SK-N-SH treated with all-trans-retinoic acid at 6 μM for 48 hours (cell line): Measurements from ENCODE around the gene ZNF524.

Source experiments
- ATAC-seq: fragments of 200-7000 bp; cut with Tn5 transposase; 3 replicates; pipeline ENCODE4 v1.9.1; 2020; ENCODE audit warnings: mild to moderate bottlenecking, moderate library complexity
- ARNTL ChIP-seq: fragments of 450-650 bp; formaldehyde crosslinking; IDR thresholded peaks from 2 replicates; pipeline ENCODE4 v1.5.0; 2020; ENCODE audit warnings: low read depth, mild to moderate bottlenecking, moderate library complexity, borderline replicate concordance
- BACH2 ChIP-seq: fragments of 250-450 bp; sonication (Bioruptor Pico); IDR thresholded peaks from 2 replicates; pipeline ENCODE4 v1.9.0; 2021; ENCODE audit warnings: mild to moderate bottlenecking, borderline replicate concordance
- CSDC2 ChIP-seq: fragments of 250-450 bp; sonication (Bioruptor Pico); IDR thresholded peaks from 2 replicates; pipeline ENCODE4 v1.5.0; 2020; ENCODE audit warnings: mild to moderate bottlenecking, moderate library complexity
- GLIS3 ChIP-seq: fragments of 250-450 bp; sonication (Bioruptor Pico); IDR thresholded peaks from 2 replicates; pipeline ENCODE4 v1.5.0; 2020; ENCODE audit warnings: mild to moderate bottlenecking, moderate library complexity
- ISL1 ChIP-seq: fragments of 250-450 bp; sonication (Bioruptor Pico); IDR thresholded peaks from 2 replicates; pipeline ENCODE4 v2.1.2; 2022; ENCODE audit warnings: mild to moderate bottlenecking, moderate library complexity
- SNAI2 ChIP-seq: fragments of 250-450 bp; sonication (Bioruptor Pico); IDR thresholded peaks from 2 replicates; pipeline ENCODE4 v1.5.0; 2020; ENCODE audit warnings: mild to moderate bottlenecking, moderate library complexity
- TCF4 ChIP-seq: fragments of 250-450 bp; sonication (Bioruptor Pico); IDR thresholded peaks from 2 replicates; pipeline ENCODE4 v1.8.0; 2021; ENCODE audit warnings: mild to moderate bottlenecking, moderate library complexity, borderline replicate concordance
- TOX ChIP-seq: fragments of 250-450 bp; sonication (Bioruptor Pico); IDR thresholded peaks from 2 replicates; pipeline ENCODE4 v1.8.0; 2021; ENCODE audit warnings: mild to moderate bottlenecking, moderate library complexity, borderline replicate concordance
- ZC3H10 ChIP-seq: fragments of 250-450 bp; sonication (Bioruptor Pico); IDR thresholded peaks from 2 replicates; pipeline ENCODE4 v1.5.1; 2021; ENCODE audit warnings: mild to moderate bottlenecking, moderate library complexity
- ZFP3 ChIP-seq: fragments of 250-450 bp; sonication (Bioruptor Pico); IDR thresholded peaks from 2 replicates; pipeline ENCODE4 v1.5.0; 2020; ENCODE audit warnings: mild to moderate bottlenecking, moderate library complexity
- ZFP30 ChIP-seq: fragments of 450-650 bp; formaldehyde crosslinking; IDR thresholded peaks from 2 replicates; pipeline ENCODE4 v1.5.0; 2022; ENCODE audit warnings: mild to moderate bottlenecking, moderate library complexity
- ZNF565 ChIP-seq: fragments of 450-650 bp; formaldehyde crosslinking; conservative IDR thresholded peaks from 2 replicates; pipeline ENCODE4 v1.5.0; 2020; ENCODE audit warnings: low read depth, mild to moderate bottlenecking, moderate library complexity
- ZNF70 ChIP-seq: fragments of 450-650 bp; formaldehyde crosslinking; IDR thresholded peaks from 2 replicates; pipeline ENCODE4 v1.5.0; 2020; ENCODE audit warnings: mild to moderate bottlenecking, moderate library complexity
- ZNF8 ChIP-seq: fragments of 450-650 bp; formaldehyde crosslinking; IDR thresholded peaks from 2 replicates; pipeline ENCODE4 v1.5.0; 2020; ENCODE audit warnings: mild to moderate bottlenecking, moderate library complexity
- TF ChIP-seq, protein P1 (sequence below): fragments of 250-450 bp; sonication (Bioruptor Pico); IDR thresholded peaks from 2 replicates; pipeline ENCODE4 v1.8.0; 2021; ENCODE audit warnings: low read depth, mild to moderate bottlenecking, moderate library complexity, borderline replicate concordance
- TF ChIP-seq, protein P2 (sequence below): fragments of 250-450 bp; sonication (Bioruptor Pico); IDR thresholded peaks from 2 replicates; pipeline ENCODE4 v1.8.0; 2020; ENCODE audit warnings: mild to moderate bottlenecking, moderate library complexity, borderline replicate concordance
- TF ChIP-seq, protein P3 (sequence below): fragments of 250-450 bp; sonication (Bioruptor Pico); IDR thresholded peaks from 2 replicates; pipeline ENCODE4 v1.5.1; 2021; ENCODE audit warnings: mild to moderate bottlenecking, moderate library complexity
- TF ChIP-seq, protein P4 (sequence below): fragments of 250-450 bp; sonication (Bioruptor Pico); IDR thresholded peaks from 2 replicates; pipeline ENCODE4 v1.5.0; 2020; ENCODE audit warnings: mild to moderate bottlenecking, moderate library complexity

Gene ZNF524

DNA sequence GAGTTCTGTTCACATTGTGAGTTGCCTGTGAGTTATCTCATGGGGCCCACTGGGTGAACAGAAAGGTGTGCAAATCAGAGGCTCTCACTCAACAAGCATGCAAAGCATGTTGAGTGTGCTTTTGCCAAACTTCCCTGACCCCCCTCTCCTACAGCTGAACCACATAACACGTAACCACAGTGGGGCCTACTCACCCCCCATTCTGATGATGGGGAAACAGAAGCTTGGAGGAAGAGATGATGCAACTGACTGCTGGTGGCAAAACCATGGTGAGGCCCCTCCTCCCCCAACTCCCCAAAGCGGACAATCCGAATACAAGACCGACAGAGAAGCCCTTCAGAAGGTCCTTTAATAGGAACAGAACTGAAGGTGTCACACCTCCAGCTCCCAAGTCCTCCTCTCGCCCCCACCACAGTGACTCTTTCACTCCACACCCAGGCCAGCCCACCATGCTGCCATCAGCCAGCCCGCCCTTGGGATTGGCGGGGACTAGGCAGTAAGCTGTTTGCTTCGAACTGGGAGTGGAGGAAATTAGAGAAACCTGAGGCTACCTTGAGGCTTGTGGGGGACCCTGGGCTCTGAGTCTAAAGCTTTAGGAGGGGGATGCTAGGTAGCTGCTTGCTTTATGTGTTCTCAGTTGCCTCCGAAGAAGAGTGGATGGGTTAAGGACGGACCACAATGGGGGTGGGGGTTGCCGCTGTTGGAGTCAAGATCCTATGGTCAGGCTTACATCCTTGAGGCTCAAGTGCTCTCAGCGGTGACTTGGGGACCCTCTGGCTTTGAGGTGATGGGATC, 20.5 kb downstream of the ZNF524 start (continued):
- TF ChIP-seq, protein P1, sequence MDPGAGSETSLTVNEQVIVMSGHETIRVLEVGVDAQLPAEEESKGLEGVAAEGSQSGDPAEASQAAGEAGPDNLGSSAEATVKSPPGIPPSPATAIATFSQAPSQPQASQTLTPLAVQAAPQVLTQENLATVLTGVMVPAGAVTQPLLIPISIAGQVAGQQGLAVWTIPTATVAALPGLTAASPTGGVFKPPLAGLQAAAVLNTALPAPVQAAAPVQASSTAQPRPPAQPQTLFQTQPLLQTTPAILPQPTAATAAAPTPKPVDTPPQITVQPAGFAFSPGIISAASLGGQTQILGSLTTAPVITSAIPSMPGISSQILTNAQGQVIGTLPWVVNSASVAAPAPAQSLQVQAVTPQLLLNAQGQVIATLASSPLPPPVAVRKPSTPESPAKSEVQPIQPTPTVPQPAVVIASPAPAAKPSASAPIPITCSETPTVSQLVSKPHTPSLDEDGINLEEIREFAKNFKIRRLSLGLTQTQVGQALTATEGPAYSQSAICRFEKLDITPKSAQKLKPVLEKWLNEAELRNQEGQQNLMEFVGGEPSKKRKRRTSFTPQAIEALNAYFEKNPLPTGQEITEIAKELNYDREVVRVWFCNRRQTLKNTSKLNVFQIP (CRISPR knock-in tag) = no peak
- TF ChIP-seq ZNF70 (CRISPR knock-in tag) = no peak
- TF ChIP-seq SNAI2 = no peak
- TF ChIP-seq ZNF8 (CRISPR knock-in tag) = no peak
- TF ChIP-seq GLIS3 (CRISPR knock-in tag) = no peak

DNA sequence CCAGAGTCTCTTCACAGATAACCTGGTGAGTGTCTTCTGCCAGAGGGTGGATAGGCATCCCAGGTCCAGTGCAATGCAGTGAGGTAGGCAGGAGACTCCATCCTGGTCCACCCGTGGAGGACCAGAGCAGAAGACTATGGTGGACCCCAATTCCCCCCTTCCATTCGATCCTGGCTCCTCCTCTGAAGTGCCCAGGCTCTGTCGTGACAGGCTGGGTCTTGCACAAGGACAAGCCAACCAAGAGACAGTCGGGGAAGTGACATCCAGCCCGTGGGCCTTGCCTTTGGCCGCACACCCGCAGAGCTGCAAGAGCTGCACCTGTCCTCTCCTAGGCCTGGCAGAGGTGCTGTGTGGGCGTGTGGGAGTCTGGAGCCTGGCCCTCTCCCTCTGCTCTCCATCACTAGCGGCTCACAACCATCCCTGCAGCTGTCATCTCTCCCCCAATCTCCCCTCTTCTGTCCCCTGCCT, 21.2 kb downstream of the ZNF524 start:
- TF ChIP-seq ZNF70 (CRISPR knock-in tag) (no peak), ZFP30 (CRISPR knock-in tag) (no peak), ZFP3 (CRISPR knock-in tag) (no peak), TCF4 (no peak), ZNF8 (CRISPR knock-in tag) (no peak)
- TF ChIP-seq, protein P2, sequence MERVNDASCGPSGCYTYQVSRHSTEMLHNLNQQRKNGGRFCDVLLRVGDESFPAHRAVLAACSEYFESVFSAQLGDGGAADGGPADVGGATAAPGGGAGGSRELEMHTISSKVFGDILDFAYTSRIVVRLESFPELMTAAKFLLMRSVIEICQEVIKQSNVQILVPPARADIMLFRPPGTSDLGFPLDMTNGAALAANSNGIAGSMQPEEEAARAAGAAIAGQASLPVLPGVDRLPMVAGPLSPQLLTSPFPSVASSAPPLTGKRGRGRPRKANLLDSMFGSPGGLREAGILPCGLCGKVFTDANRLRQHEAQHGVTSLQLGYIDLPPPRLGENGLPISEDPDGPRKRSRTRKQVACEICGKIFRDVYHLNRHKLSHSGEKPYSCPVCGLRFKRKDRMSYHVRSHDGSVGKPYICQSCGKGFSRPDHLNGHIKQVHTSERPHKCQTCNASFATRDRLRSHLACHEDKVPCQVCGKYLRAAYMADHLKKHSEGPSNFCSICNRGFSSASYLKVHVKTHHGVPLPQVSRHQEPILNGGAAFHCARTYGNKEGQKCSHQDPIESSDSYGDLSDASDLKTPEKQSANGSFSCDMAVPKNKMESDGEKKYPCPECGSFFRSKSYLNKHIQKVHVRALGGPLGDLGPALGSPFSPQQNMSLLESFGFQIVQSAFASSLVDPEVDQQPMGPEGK (CRISPR knock-in tag) = no peak
- ATAC-seq = no peak

DNA sequence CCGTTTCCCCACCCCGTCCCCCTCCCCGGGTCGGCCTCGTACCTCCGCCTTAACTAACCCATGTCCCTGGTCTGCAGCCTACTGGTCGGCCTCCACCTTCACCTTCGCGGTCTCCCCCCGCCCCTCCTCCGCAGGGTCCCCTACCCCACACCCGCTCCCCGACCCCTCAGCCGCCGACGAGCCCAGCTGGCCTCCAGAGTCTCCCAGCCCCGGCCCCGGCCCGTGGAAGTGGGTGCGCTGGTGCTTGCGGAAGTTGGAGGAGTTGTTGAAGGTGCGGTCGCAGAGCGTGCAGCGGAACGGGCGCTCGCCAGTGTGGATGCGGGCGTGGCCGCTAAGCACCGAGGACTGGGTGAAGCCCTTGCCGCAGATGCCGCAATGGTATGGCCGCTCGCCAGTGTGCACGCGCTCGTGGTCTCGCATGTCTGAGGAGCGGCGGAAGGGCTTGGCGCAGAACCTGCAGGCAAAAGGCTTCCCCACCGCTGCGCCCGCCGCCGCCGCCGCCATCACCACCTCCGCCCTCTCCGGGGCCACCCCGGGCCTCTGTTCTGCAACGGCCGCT, 21.7 kb downstream of the ZNF524 start:
- no peak for TF ChIP-seq ZFP3 (CRISPR knock-in tag)
- TF ChIP-seq, all 23 proteins: peak for 0
- ATAC-seq = no peak

DNA sequence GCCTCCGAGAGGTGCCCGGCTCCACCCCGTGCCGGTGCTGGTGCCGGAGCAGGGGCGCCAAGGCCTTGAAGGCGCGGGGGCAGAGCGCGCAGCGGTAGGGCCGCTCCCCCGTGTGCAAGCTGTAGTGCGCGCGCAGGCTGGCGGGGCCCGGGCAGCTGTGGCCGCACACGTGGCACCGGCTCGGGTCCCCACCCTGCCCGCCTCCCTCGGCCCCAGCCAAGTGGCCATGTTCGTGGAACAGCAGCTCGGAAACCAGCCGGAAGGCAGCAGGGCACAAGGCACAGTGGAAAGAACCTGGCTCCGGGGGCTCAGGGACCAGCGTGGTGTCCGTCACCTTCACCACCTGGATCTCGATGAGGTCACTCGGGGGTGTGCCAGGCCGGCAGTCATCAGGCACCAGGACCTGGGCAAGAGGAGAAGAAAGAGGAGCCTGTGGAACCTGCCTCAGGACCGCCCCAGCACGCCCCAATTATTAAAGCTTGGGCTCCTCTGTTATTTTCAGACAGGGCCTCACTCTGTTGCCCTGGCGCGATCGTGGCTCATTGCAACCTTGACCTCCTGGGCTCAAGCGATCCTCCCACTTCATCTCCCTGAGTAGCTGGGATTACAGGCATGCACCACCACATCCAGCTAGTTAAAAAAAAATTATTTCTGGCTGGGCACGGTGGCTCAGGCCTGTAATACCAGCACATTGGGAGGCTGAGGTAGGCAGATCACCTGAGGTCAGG, 22.3 kb downstream of the ZNF524 start:
- TF ChIP-seq GLIS3 (CRISPR knock-in tag) = no peak
- no peak for TF ChIP-seq ZNF8 (CRISPR knock-in tag)
- TF ChIP-seq, protein P2 (CRISPR knock-in tag) = no peak
- no peak for TF ChIP-seq TOX (CRISPR knock-in tag)
- no peak for TF ChIP-seq CSDC2 (CRISPR knock-in tag)
- no peak for TF ChIP-seq BACH2 (CRISPR knock-in tag)
- no peak for TF ChIP-seq ZFP3 (CRISPR knock-in tag)
- TF ChIP-seq ZNF565 (CRISPR knock-in tag) = no peak
- TF ChIP-seq, protein P3, sequence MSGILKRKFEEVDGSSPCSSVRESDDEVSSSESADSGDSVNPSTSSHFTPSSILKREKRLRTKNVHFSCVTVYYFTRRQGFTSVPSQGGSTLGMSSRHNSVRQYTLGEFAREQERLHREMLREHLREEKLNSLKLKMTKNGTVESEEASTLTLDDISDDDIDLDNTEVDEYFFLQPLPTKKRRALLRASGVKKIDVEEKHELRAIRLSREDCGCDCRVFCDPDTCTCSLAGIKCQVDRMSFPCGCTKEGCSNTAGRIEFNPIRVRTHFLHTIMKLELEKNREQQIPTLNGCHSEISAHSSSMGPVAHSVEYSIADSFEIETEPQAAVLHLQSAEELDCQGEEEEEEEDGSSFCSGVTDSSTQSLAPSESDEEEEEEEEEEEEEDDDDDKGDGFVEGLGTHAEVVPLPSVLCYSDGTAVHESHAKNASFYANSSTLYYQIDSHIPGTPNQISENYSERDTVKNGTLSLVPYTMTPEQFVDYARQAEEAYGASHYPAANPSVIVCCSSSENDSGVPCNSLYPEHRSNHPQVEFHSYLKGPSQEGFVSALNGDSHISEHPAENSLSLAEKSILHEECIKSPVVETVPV (CRISPR knock-in tag) = no peak
- TF ChIP-seq ISL1 = no peak
- TF ChIP-seq ZC3H10 (CRISPR knock-in tag) = no peak
- no peak for TF ChIP-seq TCF4
- TF ChIP-seq ARNTL = no peak
- ATAC-seq = no peak

DNA sequence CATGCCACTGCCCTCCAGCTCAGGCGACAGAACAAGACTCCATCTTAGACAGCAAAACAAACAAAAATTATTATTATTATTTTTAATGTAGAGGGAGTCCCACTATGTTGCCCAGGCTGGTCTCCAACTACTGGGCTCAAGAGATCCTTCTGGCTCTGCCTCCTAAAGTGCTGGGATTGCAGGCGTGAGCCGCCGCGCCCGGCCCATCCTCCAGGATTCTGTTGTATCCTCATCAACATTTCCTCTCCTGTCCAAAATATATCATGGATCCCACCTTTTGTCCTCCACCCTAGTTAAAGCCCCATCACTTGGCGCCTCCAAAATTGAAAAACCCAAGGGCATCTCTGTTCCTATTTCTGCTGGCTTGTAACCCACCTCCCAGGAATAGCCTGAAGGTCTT, 23.0 kb downstream of the ZNF524 start:
- ATAC-seq = no peak
- TF ChIP-seq, protein P4, sequence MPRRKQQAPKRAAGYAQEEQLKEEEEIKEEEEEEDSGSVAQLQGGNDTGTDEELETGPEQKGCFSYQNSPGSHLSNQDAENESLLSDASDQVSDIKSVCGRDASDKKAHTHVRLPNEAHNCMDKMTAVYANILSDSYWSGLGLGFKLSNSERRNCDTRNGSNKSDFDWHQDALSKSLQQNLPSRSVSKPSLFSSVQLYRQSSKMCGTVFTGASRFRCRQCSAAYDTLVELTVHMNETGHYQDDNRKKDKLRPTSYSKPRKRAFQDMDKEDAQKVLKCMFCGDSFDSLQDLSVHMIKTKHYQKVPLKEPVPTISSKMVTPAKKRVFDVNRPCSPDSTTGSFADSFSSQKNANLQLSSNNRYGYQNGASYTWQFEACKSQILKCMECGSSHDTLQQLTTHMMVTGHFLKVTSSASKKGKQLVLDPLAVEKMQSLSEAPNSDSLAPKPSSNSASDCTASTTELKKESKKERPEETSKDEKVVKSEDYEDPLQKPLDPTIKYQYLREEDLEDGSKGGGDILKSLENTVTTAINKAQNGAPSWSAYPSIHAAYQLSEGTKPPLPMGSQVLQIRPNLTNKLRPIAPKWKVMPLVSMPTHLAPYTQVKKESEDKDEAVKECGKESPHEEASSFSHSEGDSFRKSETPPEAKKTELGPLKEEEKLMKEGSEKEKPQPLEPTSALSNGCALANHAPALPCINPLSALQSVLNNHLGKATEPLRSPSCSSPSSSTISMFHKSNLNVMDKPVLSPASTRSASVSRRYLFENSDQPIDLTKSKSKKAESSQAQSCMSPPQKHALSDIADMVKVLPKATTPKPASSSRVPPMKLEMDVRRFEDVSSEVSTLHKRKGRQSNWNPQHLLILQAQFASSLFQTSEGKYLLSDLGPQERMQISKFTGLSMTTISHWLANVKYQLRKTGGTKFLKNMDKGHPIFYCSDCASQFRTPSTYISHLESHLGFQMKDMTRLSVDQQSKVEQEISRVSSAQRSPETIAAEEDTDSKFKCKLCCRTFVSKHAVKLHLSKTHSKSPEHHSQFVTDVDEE (CRISPR knock-in tag) = no peak
- no peak for TF ChIP-seq SNAI2
- TF ChIP-seq ISL1 = no peak
- no peak for TF ChIP-seq TCF4
- no peak for TF ChIP-seq GLIS3 (CRISPR knock-in tag)
- TF ChIP-seq, protein P2 (CRISPR knock-in tag) = no peak
